Measurements from ENCODE around the gene DSCAM.

- TF ChIP-seq CTCF (conservative IDR thresholded peaks at IDR 0.05 in 1 of 2, IDR thresholded peaks at IDR 0.05 in 1 of 2; ENCODE audit: low read depth in 1 of 2, low read length in 2 of 2) (no peak), EZH2 (IDR thresholded peaks at IDR 0.05; ENCODE audit: low read length, missing control alignments) (no peak)
These were observed 11.7 kb downstream of the DSCAM start for GRCh38 chr21:40835184-40835694.
